Bone marrow (tissue), 2 donors: ENCODE results near the gene LHPP.

Experiments
- DNase-seq, 2 donors: peaks; one replicate each; lab custom pipeline; 2025; lab: John Stamatoyannopoulos, UW

LHPP gene

GRCh38 chr10:124625831-124626238, 164.2 kb downstream of the LHPP start:
- no peak for DNase-seq

- no peak for DNase-seq
Observed at GRCh38 chr10:124626759-124627380, 165.2 kb downstream of the LHPP start.

- DNase-seq = no peak
Observed at GRCh38 chr10:124627866-124628675, 166.4 kb downstream of the LHPP start.

GRCh38 chr10:124628676-124629021, 167.0 kb downstream of the LHPP start:
- no peak for DNase-seq

- DNase-seq = no peak
Observed at GRCh38 chr10:124629415-124629814, 167.8 kb downstream of the LHPP start.

GRCh38 chr10:124629842-124630241, 168.2 kb downstream of the LHPP start:
- no peak for DNase-seq

- DNase-seq = no peak
Observed at GRCh38 chr10:124630551-124630950, 168.9 kb downstream of the LHPP start.

- DNase-seq = peak in 1 of 2 donors; percentile 53
Observed at GRCh38 chr10:124632064-124632531, 170.5 kb downstream of the LHPP start.

GRCh38 chr10:124632566-124632965, 170.9 kb downstream of the LHPP start:
- no peak for DNase-seq

- DNase-seq = no peak
Observed at GRCh38 chr10:124636271-124636995, 174.8 kb downstream of the LHPP start.

- no peak for DNase-seq
Observed at GRCh38 chr10:124637091-124637700, 175.6 kb downstream of the LHPP start.

GRCh38 chr10:124637746-124638145, 176.1 kb downstream of the LHPP start:
- DNase-seq = no peak

GRCh38 chr10:124639206-124639605, 177.6 kb downstream of the LHPP start:
- no peak for DNase-seq

- no peak for DNase-seq
Observed at GRCh38 chr10:124639646-124640045, 178.0 kb downstream of the LHPP start.

- DNase-seq = no peak
Observed at GRCh38 chr10:124640056-124640455, 178.4 kb downstream of the LHPP start.

- peak; percentile 44 to 87 for DNase-seq
Observed at GRCh38 chr10:124640538-124641231, 179.1 kb downstream of the LHPP start.

- DNase-seq = peak in 1 of 2 donors; percentile 90
Observed at GRCh38 chr10:124641282-124642087, 179.9 kb downstream of the LHPP start.

- DNase-seq = no peak
Observed at GRCh38 chr10:124642088-124642710, 180.6 kb downstream of the LHPP start.

GRCh38 chr10:124643330-124644009, 181.8 kb downstream of the LHPP start:
- no peak for DNase-seq

- DNase-seq = no peak
Observed at GRCh38 chr10:124644236-124644635, 182.6 kb downstream of the LHPP start.
